Hematopoietic multipotent progenitor cell treated with erythropoietin and hydrocortisone succinate and interleukin-3 and kit ligand, for 15 days (in vitro differentiated cells): ENCODE results near the gene DDX42.
"Not testable (repeated sequence)": the region's sequence is repeated elsewhere in the genome, so short reads cannot be mapped to it uniquely, and the experiment has no call there.

Experiments used
- DNase-seq: peaks from one replicate; pipeline ENCODE4 v3.0.0-alpha.2; 2015; ENCODE audit warnings: low spot score

The DDX42 gene

DNA sequence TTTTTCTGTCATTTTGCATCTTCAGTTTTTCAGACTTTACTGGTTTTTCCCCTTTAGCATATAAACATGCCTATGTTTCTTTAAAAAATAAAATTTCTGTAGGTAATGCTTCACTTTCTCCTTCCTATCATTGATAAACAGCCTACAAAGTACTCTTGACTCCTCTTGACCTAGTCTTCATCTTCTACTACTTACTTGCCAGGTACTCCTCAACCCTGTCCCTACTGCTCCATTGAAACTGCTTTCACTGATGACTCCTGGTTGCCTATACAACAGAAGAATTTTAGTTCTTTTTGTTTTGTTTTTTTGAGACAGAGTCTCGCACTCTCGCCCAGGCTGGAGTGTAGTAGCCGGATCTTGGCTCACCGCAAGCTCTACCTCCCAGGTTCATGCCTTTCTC lies 7.0 kb downstream of the DDX42 start:
- DNase-seq: no peak

GRCh38 chr17:63783522-63783921 lies 9.6 kb downstream of the DDX42 start:
- DNase-seq: no peak

GRCh38 chr17:63785556-63785955 lies 11.6 kb downstream of the DDX42 start:
- DNase-seq: no peak

- no peak for DNase-seq
Measured at GRCh38 chr17:63786117-63786516, 12.1 kb downstream of the DDX42 start.

DNA sequence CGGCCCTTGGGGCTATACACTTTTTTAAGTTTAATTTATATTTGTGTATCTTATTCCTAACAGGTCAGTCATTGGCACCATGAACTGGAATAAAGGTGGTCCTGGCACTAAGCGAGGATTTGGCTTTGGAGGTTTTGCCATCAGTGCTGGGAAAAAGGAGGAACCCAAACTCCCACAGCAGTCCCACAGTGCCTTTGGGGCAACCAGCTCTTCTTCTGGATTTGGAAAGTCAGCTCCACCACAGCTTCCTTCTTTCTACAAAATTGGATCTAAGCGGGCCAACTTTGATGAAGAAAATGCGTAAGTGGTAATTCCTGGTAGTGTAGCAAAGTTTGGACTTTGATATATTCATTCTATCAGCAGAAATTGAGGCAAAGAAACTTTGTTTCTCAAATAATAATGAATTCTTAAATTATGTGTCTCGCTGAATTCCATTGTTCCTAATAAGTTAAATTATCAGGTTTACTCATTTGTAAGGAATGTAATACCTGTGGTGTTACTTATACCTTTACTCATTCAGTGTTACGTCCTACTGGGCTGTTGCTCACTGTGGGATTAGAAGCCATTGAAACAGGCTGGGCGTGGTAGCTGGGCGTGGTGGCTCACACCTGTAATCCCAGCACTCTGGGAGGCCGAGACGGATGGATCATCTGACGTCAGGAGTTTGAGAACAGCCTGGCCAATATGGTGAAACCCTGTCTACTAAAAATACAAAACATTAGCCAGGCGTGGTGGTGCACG lies 13.2 kb downstream of the DDX42 start:
- DNase-seq: no peak

GRCh38 chr17:63790057-63790456 lies 16.1 kb downstream of the DDX42 start:
- no peak for DNase-seq

GRCh38 chr17:63792055-63792729 lies 18.2 kb downstream of the DDX42 start:
- no peak for DNase-seq

DNA sequence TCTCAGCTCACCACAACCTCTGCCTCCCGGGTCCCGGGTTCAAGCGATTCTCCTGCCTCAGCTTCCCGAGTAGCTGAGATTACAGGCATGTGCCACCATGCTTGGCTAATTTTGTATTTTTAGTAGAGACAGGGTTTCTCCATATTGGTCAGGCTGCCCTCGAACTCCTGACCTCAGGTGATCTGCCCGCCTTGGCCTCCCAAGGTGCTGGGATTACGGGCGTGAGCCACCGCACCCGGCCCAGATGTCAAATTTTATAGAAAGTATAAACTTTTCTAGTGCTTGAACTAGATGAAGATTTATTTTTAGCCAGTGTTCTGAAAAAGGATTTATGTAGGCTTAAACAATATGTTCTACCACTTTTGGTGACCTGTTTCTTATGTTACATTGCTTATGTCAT lies 22.4 kb downstream of the DDX42 start:
- not testable (repeated sequence) for DNase-seq

DNA sequence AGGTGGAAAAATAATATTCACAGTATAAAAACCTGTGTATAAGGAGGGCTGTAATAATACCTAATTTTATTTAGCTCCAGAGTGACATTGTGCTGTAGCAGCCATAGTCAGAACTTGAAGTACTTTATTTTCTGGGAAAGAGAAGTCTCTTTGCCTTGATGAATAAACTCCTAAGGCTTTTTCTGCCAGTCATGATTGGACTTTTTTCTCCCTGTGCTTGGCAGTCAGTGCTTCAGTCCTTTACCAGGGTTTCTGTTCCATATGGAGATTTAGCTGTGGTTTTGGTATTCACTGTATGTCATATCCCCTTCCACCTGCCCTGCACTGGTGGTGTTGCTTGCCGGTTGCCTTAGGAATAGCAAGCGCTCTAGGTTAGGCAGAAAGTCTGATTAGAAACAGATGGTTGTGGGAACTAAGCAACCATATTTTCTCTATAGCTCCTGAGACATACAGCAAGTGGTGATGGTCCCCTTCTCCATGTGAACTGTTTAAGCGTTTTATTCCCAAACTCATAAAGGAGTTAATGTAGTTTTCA lies 24.7 kb downstream of the DDX42 start:
- DNase-seq: no peak

GRCh38 chr17:63800783-63801182 lies 26.8 kb downstream of the DDX42 start:
- no peak for DNase-seq

- DNase-seq: no peak
Measured at GRCh38 chr17:63804328-63804727, 30.4 kb downstream of the DDX42 start.

DNA sequence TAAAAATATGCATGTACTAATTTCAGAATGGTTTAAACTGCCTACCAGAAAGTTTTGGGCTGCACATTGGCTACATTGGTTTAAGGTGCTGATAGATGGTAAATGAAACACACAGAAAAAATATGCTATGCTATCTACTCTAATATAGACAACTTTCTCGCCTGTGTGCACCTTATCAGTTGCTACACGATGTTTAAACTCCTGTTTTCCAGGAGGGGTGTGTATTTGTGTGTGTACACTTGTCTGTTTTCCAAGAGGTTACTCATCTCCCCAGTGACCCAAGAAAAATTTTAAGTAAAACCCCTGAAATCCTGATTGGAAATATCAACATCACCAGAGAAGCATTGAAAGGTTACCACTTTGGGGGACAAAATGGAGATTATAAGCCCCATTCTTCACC lies 31.6 kb downstream of the DDX42 start:
- peak; percentile 51 for DNase-seq

DNA sequence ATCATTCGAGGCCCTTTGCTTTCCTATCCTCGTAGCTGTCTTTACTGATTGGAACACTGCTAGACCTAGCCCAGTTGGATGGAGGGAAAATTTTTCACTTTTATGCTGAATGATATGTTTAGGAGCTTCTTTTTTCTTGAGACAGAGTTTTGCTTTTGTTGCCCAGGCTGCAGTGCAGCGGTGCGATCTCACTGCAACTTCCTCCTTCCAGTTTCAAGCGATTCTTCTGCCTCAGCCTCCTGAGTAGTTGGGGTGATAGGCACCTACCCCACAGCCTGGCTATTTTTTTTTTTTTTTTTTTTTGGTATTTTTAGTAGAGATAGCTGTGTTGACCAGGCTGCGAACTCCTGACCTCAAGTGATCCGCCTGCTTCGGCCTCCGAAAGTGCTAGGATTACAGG lies 36.0 kb downstream of the DDX42 start:
- no peak for DNase-seq

GRCh38 chr17:63816123-63816522 lies 42.2 kb downstream of the DDX42 start:
- DNase-seq: no peak

- DNase-seq: no peak
Measured at GRCh38 chr17:63816669-63817068, 42.7 kb downstream of the DDX42 start.

GRCh38 chr17:63817736-63818385 lies 43.9 kb downstream of the DDX42 start:
- DNase-seq: no peak

GRCh38 chr17:63819131-63819530 lies 45.2 kb downstream of the DDX42 start:
- no peak for DNase-seq

- DNase-seq: no peak
Measured at GRCh38 chr17:63819585-63820537, 45.9 kb downstream of the DDX42 start.

GRCh38 chr17:63820963-63821561 lies 47.1 kb downstream of the DDX42 start:
- no peak for DNase-seq

DNA sequence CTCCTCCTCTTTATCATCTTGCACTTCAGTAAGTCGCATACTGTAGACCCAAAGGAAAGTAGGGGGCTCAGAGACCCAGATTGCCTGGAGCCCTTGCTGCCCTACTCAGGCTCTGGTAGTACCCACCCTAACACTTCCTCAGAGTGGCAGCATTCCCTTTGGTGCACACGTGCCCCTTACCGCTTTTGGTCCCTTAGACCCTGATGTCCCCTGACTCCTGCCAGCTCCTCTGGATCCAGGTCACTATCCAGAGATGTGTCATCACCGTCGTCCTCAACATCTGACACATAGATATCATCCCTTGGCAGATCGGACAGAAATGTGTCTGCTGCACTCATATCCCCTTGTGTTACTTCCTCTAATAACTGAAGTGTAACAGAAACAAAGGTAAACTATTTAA lies 47.8 kb downstream of the DDX42 start:
- DNase-seq: no peak

- no peak for DNase-seq
Measured at GRCh38 chr17:63822537-63822936, 48.6 kb downstream of the DDX42 start.
